HepG2 (cell line): Measurements from ENCODE around the gene DENND10. TPM values are rescaled to one million over a fixed set of nuclear protein-coding genes. Genes with fewer than 3 reads are reported as not detected.

ENCODE experiments used
- CBX1 ChIP-seq: IDR thresholded peaks from one replicate; pipeline ENCODE4 v1.6.1; 2016; ENCODE audit warnings: antibody characterized with exemption, low read depth
- CREM ChIP-seq, 2 experiments: sonication (generic) in 1 of 2; formaldehyde crosslinking in 1 of 2; IDR thresholded peaks; 2 replicates each; pipeline versions ENCODE4 v1.4.0 to v1.6.1; 2016 to 2020; ENCODE audit warnings: antibody characterized with exemption in 1 of 2, mild to moderate bottlenecking in 1 of 2, missing genetic modification reagents in 1 of 2
- DPF2 ChIP-seq: sonication (generic); formaldehyde crosslinking; IDR thresholded peaks from 2 replicates; pipeline ENCODE4 v1.4.0; 2020; ENCODE audit warnings: mild to moderate bottlenecking, low read depth, missing genetic modification reagents, borderline replicate concordance
- NFKB2 ChIP-seq: sonication (generic); formaldehyde crosslinking; IDR thresholded peaks from 2 replicates; pipeline ENCODE4 v1.4.0; 2020; ENCODE audit warnings: missing genetic modification reagents, borderline replicate concordance
- RBFOX2 ChIP-seq: fragments of 200-400 bp; formaldehyde crosslinking; IDR thresholded peaks from 2 replicates; pipeline ENCODE4 v1.6.1; 2017; ENCODE audit warnings: low read depth, mild to moderate bottlenecking, low read length
- RFXANK ChIP-seq: IDR thresholded peaks from 2 replicates; pipeline ENCODE4 v1.6.1; 2016
- polyA plus RNA-seq, 8 experiments: library from polyadenylated mRNA; depleted of rRNA in 3 of 8; stranded (reverse) in 7 of 8; unstranded in 1 of 8; fragments of >200 nt; fragmentation: Illumina TruSeq in 4 of 8; extraction: Trizol in 4 of 8; gene quantifications; 2 replicates each; pipeline versions ENCODE4 v1.2.1 to v1.2.3, GENCODE V29; 2011 to 2016; ENCODE audit warnings: low read depth in 4 of 8, missing spikeins in 1 of 8, mixed read lengths in 1 of 8; ENCODE audit not compliant: insufficient read depth in 1 of 8
- total RNA-seq, 5 experiments: library from RNA; depleted of rRNA; stranded (reverse); fragments of >200 nt; fragmentation: Illumina TruSeq; extraction: Trizol; gene quantifications; 2 replicates each; pipeline ENCODE4 v1.2.3, GENCODE V29; 2016; ENCODE audit warnings: low read depth in 1 of 5
- TF ChIP-seq, protein P1 (sequence below): sonication (generic); formaldehyde crosslinking; IDR thresholded peaks from one replicate; pipeline ENCODE4 v1.5.1; 2020; ENCODE audit warnings: mild to moderate bottlenecking, missing genetic modification reagents; ENCODE audit errors: not compliant biosample characterization
- TF ChIP-seq, protein P2 (sequence below): IDR thresholded peaks from 2 replicates; pipeline ENCODE4 v1.6.1; 2016; ENCODE audit warnings: low read depth
- TF ChIP-seq, protein P3 (sequence below): sonication (generic); formaldehyde crosslinking; IDR thresholded peaks from 2 replicates; pipeline ENCODE4 v1.5.0; 2020; ENCODE audit warnings: mild to moderate bottlenecking, missing genetic modification reagents
- TF ChIP-seq, protein P4 (sequence below): IDR thresholded peaks from 2 replicates; pipeline ENCODE4 v1.6.1; 2016; ENCODE audit warnings: low read depth, missing genetic modification reagents, missing compliant biosample characterization

Gene DENND10
- total and polyA plus RNA-seq, 2 of the 13 experiments (the other 11 are each of a cell fraction or from before 2014, with no cell fraction given) = 43.7 to 78.8 TPM

DNA sequence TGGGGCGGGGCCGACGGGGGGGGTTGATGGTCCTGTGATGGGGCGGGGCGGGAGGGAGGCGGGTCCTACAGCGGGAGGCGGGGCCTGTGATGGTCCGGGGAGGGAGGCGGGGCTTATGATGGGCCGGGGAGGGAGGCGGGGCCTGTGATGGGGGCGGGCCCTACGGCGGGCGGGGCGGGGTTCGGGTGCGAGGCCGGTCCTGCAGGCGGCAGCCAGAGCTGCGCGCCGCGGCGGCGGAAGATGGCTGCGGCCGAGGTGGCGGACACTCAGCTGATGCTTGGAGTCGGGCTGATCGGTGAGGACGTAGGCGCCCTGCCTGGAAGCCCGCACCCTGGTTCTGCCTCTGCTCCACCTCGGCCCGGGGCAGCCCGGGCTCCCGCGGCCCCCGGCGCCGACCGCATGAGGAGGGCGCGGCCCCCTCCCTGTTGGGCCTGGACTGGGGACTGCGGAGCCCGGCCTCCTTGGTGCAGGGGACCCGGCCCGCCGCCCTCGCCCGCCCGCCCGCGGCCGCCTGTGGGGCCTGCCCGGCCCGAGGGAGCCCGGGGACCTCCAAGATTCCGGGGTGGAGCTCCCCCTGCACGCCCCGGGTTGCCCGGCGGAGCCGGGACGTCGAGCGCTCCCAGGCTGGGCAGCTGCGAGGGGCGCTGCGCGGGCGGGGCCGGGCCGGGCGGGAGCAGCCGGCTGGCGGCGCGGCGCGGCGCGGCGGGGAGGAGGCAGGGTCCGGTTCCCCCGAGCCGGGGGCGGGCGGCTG is at the start of gene DENND10 (continued):
- TF ChIP-seq, protein P1, sequence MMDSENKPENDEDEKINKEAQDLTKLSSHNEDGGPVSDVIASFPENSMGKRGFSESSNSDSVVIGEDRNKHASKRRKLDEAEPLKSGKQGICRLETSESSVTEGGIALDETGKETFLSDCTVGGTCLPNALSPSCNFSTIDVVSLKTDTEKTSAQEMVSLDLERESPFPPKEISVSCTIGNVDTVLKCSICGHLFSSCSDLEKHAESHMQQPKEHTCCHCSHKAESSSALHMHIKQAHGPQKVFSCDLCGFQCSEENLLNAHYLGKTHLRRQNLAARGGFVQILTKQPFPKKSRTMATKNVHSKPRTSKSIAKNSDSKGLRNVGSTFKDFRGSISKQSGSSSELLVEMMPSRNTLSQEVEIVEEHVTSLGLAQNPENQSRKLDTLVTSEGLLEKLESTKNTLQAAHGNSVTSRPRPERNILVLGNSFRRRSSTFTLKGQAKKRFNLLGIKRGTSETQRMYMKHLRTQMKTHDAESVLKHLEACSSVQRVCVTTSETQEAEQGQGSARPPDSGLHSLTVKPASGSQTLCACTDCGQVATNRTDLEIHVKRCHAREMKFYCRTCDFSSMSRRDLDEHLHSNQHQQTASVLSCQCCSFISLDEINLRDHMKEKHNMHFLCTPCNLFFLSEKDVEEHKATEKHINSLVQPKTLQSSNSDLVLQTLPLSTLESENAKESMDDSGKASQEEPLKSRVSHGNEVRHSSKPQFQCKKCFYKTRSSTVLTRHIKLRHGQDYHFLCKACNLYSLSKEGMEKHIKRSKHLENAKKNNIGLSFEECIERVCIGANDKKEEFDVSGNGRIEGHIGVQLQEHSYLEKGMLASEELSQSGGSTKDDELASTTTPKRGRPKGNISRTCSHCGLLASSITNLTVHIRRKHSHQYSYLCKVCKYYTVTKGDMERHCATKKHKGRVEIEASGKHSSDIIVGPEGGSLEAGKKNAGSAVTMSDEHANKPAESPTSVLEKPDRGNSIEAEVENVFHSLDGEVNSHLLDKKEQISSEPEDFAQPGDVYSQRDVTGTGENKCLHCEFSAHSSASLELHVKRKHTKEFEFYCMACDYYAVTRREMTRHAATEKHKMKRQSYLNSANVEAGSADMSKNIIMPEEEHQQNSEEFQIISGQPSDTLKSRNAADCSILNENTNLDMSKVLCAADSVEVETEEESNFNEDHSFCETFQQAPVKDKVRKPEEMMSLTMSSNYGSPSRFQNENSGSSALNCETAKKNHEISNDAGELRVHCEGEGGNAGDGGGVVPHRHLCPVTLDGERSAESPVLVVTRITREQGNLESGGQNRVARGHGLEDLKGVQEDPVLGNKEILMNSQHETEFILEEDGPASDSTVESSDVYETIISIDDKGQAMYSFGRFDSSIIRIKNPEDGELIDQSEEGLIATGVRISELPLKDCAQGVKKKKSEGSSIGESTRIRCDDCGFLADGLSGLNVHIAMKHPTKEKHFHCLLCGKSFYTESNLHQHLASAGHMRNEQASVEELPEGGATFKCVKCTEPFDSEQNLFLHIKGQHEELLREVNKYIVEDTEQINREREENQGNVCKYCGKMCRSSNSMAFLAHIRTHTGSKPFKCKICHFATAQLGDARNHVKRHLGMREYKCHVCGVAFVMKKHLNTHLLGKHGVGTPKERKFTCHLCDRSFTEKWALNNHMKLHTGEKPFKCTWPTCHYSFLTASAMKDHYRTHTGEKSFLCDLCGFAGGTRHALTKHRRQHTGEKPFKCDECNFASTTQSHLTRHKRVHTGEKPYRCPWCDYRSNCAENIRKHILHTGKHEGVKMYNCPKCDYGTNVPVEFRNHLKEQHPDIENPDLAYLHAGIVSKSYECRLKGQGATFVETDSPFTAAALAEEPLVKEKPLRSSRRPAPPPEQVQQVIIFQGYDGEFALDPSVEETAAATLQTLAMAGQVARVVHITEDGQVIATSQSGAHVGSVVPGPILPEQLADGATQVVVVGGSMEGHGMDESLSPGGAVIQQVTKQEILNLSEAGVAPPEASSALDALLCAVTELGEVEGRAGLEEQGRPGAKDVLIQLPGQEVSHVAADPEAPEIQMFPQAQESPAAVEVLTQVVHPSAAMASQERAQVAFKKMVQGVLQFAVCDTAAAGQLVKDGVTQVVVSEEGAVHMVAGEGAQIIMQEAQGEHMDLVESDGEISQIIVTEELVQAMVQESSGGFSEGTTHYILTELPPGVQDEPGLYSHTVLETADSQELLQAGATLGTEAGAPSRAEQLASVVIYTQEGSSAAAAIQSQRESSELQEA = peak; percentile 65
- no peak for TF ChIP-seq RFXANK
- TF ChIP-seq, protein P2, sequence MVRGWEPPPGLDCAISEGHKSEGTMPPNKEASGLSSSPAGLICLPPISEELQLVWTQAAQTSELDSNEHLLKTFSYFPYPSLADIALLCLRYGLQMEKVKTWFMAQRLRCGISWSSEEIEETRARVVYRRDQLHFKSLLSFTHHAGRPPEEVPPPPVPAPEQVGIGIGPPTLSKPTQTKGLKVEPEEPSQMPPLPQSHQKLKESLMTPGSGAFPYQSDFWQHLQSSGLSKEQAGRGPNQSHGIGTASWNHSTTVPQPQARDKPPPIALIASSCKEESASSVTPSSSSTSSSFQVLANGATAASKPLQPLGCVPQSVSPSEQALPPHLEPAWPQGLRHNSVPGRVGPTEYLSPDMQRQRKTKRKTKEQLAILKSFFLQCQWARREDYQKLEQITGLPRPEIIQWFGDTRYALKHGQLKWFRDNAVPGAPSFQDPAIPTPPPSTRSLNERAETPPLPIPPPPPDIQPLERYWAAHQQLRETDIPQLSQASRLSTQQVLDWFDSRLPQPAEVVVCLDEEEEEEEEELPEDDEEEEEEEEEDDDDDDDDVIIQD (CRISPR knock-in tag) = no peak
- TF ChIP-seq, protein P3, sequence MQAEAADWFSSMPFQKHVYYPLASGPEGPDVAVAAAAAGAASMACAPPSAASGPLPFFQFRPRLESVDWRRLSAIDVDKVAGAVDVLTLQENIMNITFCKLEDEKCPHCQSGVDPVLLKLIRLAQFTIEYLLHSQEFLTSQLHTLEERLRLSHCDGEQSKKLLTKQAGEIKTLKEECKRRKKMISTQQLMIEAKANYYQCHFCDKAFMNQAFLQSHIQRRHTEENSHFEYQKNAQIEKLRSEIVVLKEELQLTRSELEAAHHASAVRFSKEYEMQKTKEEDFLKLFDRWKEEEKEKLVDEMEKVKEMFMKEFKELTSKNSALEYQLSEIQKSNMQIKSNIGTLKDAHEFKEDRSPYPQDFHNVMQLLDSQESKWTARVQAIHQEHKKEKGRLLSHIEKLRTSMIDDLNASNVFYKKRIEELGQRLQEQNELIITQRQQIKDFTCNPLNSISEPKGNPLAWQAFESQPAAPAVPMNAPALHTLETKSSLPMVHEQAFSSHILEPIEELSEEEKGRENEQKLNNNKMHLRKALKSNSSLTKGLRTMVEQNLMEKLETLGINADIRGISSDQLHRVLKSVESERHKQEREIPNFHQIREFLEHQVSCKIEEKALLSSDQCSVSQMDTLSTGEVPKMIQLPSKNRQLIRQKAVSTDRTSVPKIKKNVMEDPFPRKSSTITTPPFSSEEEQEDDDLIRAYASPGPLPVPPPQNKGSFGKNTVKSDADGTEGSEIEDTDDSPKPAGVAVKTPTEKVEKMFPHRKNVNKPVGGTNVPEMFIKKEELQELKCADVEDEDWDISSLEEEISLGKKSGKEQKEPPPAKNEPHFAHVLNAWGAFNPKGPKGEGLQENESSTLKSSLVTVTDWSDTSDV (CRISPR knock-in tag) = no peak
- TF ChIP-seq, protein P4, sequence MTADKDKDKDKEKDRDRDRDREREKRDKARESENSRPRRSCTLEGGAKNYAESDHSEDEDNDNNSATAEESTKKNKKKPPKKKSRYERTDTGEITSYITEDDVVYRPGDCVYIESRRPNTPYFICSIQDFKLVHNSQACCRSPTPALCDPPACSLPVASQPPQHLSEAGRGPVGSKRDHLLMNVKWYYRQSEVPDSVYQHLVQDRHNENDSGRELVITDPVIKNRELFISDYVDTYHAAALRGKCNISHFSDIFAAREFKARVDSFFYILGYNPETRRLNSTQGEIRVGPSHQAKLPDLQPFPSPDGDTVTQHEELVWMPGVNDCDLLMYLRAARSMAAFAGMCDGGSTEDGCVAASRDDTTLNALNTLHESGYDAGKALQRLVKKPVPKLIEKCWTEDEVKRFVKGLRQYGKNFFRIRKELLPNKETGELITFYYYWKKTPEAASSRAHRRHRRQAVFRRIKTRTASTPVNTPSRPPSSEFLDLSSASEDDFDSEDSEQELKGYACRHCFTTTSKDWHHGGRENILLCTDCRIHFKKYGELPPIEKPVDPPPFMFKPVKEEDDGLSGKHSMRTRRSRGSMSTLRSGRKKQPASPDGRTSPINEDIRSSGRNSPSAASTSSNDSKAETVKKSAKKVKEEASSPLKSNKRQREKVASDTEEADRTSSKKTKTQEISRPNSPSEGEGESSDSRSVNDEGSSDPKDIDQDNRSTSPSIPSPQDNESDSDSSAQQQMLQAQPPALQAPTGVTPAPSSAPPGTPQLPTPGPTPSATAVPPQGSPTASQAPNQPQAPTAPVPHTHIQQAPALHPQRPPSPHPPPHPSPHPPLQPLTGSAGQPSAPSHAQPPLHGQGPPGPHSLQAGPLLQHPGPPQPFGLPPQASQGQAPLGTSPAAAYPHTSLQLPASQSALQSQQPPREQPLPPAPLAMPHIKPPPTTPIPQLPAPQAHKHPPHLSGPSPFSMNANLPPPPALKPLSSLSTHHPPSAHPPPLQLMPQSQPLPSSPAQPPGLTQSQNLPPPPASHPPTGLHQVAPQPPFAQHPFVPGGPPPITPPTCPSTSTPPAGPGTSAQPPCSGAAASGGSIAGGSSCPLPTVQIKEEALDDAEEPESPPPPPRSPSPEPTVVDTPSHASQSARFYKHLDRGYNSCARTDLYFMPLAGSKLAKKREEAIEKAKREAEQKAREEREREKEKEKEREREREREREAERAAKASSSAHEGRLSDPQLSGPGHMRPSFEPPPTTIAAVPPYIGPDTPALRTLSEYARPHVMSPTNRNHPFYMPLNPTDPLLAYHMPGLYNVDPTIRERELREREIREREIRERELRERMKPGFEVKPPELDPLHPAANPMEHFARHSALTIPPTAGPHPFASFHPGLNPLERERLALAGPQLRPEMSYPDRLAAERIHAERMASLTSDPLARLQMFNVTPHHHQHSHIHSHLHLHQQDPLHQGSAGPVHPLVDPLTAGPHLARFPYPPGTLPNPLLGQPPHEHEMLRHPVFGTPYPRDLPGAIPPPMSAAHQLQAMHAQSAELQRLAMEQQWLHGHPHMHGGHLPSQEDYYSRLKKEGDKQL = no peak
- no peak for TF ChIP-seq CREM (IDR thresholded peaks at IDR 0.05)
- TF ChIP-seq CREM (CRISPR knock-in tag; IDR thresholded peaks at IDR 0.05) = no peak
- TF ChIP-seq NFKB2 = peak; percentile 30; the same call in 1 of the 2 replicates
- TF ChIP-seq CBX1 = peak; percentile 56
- no peak for TF ChIP-seq DPF2
- TF ChIP-seq RBFOX2 = peak; percentile 82
